T-cell (primary cell): ENCODE measurements around the gene GTSE1. TPM values are rescaled to one million over a fixed set of nuclear protein-coding genes. Genes with fewer than 3 reads are reported as not detected.

Experiments
- ATAC-seq, 4 experiments: fragments of 200-7000 bp in 3 of 4; fragments of 150-1000 bp in 1 of 4; cut with Tn5 transposase; replicated peaks in 1 of 4; 1 replicate in 3 of 4; 2 replicates in 1 of 4; pipeline ENCODE4 v1.10.0; 2021; ENCODE audit warnings: moderate library complexity in 3 of 4, mild to moderate bottlenecking in 2 of 4, moderate number of reproducible peaks in 1 of 4
- CTCF ChIA-PET, 2 donors: fragments of 300-600 bp; sonication (Branson Sonifier 250); formaldehyde crosslinking; loops; one replicate each; lab custom pipeline; 2022; ENCODE audit warnings: antibody characterized with exemption in 2 of 2; lab: Charles Lee
- POLR2A ChIA-PET, 2 donors: fragments of 300-600 bp; sonication (Branson Sonifier 250); formaldehyde crosslinking; loops; one replicate each; lab custom pipeline; 2022; ENCODE audit warnings: antibody characterized with exemption in 2 of 2; lab: Charles Lee
- DNase-seq, 35 experiments: peaks; one replicate each; pipeline versions ENCODE4 v3.0.0 to v3.0.0-alpha.2; 2013 to 2023
- H3K27ac ChIP-seq: one replicate; pipeline ENCODE4 v1.5.1; 2013; ENCODE audit warnings: low read length
- H3K27me3 ChIP-seq, 2 experiments: replicated peaks in 1 of 2; 1 replicate in 1 of 2; 2 replicates in 1 of 2; pipeline versions ENCODE4 v1.6.1 to v1.7.0; 2013; ENCODE audit warnings: low read length in 1 of 2, mixed read lengths in 1 of 2; ENCODE audit not compliant: control insufficient read depth in 2 of 2, insufficient read depth in 2 of 2; ENCODE audit errors: extremely low read depth in 1 of 2
- H3K36me3 ChIP-seq, 2 donors: 1 replicate in 1 of 2; 2 replicates in 1 of 2; pipeline versions ENCODE4 v1.6.1 to v1.7.0; 2013; ENCODE audit warnings: low read length in 1 of 2; ENCODE audit not compliant: control insufficient read depth in 2 of 2, insufficient read depth in 1 of 2; ENCODE audit errors: extremely low read depth in 1 of 2
- H3K4me1 ChIP-seq, 2 experiments: 1 replicate in 1 of 2; 2 replicates in 1 of 2; pipeline versions ENCODE4 v1.6.1 to v1.7.0; 2013; ENCODE audit warnings: low read length in 2 of 2, mixed read lengths in 1 of 2; ENCODE audit not compliant: insufficient read depth in 2 of 2, control insufficient read depth in 1 of 2; ENCODE audit errors: extremely low read depth in 1 of 2
- H3K4me3 ChIP-seq, 2 donors: 1 replicate in 1 of 2; 2 replicates in 1 of 2; pipeline versions ENCODE4 v1.5.1 to v1.7.0; 2013; ENCODE audit warnings: mild to moderate bottlenecking in 2 of 2, low read length in 1 of 2, moderate library complexity in 1 of 2; ENCODE audit not compliant: control insufficient read depth in 1 of 2; ENCODE audit errors: extremely low read depth in 1 of 2
- H3K9me3 ChIP-seq: 2 replicates; pipeline ENCODE4 v1.7.0; 2013
- H3K27ac Mint-ChIP-seq, 2 donors: one replicate each; pipeline ENCODE4 v1.8.0; 2020 to 2021; ENCODE audit warnings: mild to moderate bottlenecking in 2 of 2, mixed read lengths in 2 of 2
- H3K27me3 Mint-ChIP-seq, 2 donors: one replicate each; pipeline ENCODE4 v1.8.0; 2021 to 2022; ENCODE audit warnings: mixed read lengths in 2 of 2
- H3K36me3 Mint-ChIP-seq: one replicate; pipeline ENCODE4 v1.8.0; 2021; ENCODE audit warnings: mixed read lengths
- H3K4me1 Mint-ChIP-seq, 3 donors: one replicate each; pipeline ENCODE4 v1.8.0; 2020 to 2022; ENCODE audit warnings: mixed read lengths in 3 of 3, mild to moderate bottlenecking in 1 of 3
- H3K4me3 Mint-ChIP-seq, 3 donors: one replicate each; pipeline ENCODE4 v1.8.0; 2020 to 2022; ENCODE audit warnings: mild to moderate bottlenecking in 3 of 3, mixed read lengths in 3 of 3, moderate library complexity in 3 of 3
- H3K9me3 Mint-ChIP-seq, 3 donors: one replicate each; pipeline ENCODE4 v1.8.0; 2020 to 2022; ENCODE audit warnings: mixed read lengths in 3 of 3
- WGBS: methylation state at CpG from one replicate; pipeline ENCODE4 v1.1.5; 2013; ENCODE audit warnings: missing lambda C conversion rate; ENCODE audit not compliant: insufficient coverage; 5-methylcytosine and 5-hydroxymethylcytosine counted together
- total RNA-seq, 35 experiments: library from RNA in 6 of 35; stranded (reverse) in 6 of 35; fragments of 120-200 nt in 1 of 35; gene quantifications; one replicate each; pipeline versions ENCODE4 v1.2.1 to v1.2.4 and lab custom pipeline; 2013 to 2026

The GTSE1 gene
- total RNA-seq, 5 donors from 2014 or later (not counting 1 experiment from before 2014, with no cell fraction given) = 0.44 to 1.3 (median 0.61) TPM

GRCh38 chr22:46359362-46359761 lies 62.7 kb downstream of the GTSE1 start:
- POLR2A ChIA-PET = no interaction called here
- Histone ChIP-seq H3K27me3 (peaks cover 0 to 18% of the 10 kb centered on the region in 2 experiments), H3K36me3 (peaks cover 11 to 38% of the 10 kb centered on the region in 2 donors), H3K27ac (no peak overlapping the region), H3K4me3 (no peak overlapping the region), H3K4me1 (peaks cover 0 to 4% of the 10 kb centered on the region in 2 experiments), H3K9me3 (no peaks in the 10 kb centered on the region)
- ATAC-seq (no peak), DNase-seq (no peak)
- Mint-ChIP-seq H3K27ac (no peak overlapping the region), H3K36me3 (peaks cover 18% of the 10 kb centered on the region), H3K27me3 (peaks cover 0 to 1% of the 10 kb centered on the region in 2 donors), H3K9me3 (peaks cover 3 to 6% (median 4%) of the 10 kb centered on the region in 3 donors), H3K4me1 (peaks cover 0 to 2% (median 2%) of the 10 kb centered on the region in 3 donors), H3K4me3 (no peak overlapping the region)
- CTCF ChIA-PET = no interaction called here
- WGBS = 90% methylated on average over 12 of the region's 14 CpGs

- H3K27ac Mint-ChIP-seq = no peak overlapping the region
- WGBS = 85% methylated on average over 4 of the region's 5 CpGs
- H3K4me3 Mint-ChIP-seq = no peak overlapping the region
- no peak for DNase-seq
- Histone ChIP-seq H3K4me1 (peaks cover 0 to 4% of the 10 kb centered on the region in 2 experiments), H3K4me3 (no peak overlapping the region), H3K27ac (no peak overlapping the region), H3K9me3 (no peaks in the 10 kb centered on the region), H3K27me3 (peaks cover 0 to 25% of the 10 kb centered on the region in 2 experiments), H3K36me3 (peaks cover 14 to 30% of the 10 kb centered on the region in 2 donors)
- peaks cover 3 to 6% (median 4%) of the 10 kb centered on the region in 3 donors for H3K9me3 Mint-ChIP-seq
- no peak for ATAC-seq
- peaks cover 18% of the 10 kb centered on the region for H3K36me3 Mint-ChIP-seq
- CTCF ChIA-PET = no interaction called here
- H3K4me1 Mint-ChIP-seq = peaks cover 0 to 2% (median 2%) of the 10 kb centered on the region in 3 donors
- peaks cover 0 to 1% of the 10 kb centered on the region in 2 donors for H3K27me3 Mint-ChIP-seq
- POLR2A ChIA-PET = no interaction called here
These were observed 63.4 kb downstream of the GTSE1 start for GRCh38 chr22:46360097-46360496.

GRCh38 chr22:46360891-46361290 lies 64.2 kb downstream of the GTSE1 start:
- Mint-ChIP-seq H3K36me3 (peaks cover 13% of the 10 kb centered on the region), H3K4me1 (peaks cover 0 to 2% (median 2%) of the 10 kb centered on the region in 3 donors), H3K27me3 (peaks cover 0 to 1% of the 10 kb centered on the region in 2 donors), H3K9me3 (peaks cover 3 to 6% (median 4%) of the 10 kb centered on the region in 3 donors), H3K4me3 (no peak overlapping the region), H3K27ac (no peak overlapping the region)
- ChIA-PET CTCF (no interaction called here), POLR2A (no interaction called here)
- H3K4me1 ChIP-seq = peaks cover 0 to 4% of the 10 kb centered on the region in 2 experiments
- ATAC-seq = no peak
- H3K27ac ChIP-seq = no peak overlapping the region
- H3K27me3 ChIP-seq = peaks cover 0 to 29% of the 10 kb centered on the region in 2 experiments
- DNase-seq = no peak
- 100% methylated on average over 1 of the region's 10 CpGs for WGBS
- H3K4me3 ChIP-seq = no peak overlapping the region
- peaks cover 14 to 24% of the 10 kb centered on the region in 2 donors for H3K36me3 ChIP-seq
- no peaks in the 10 kb centered on the region for H3K9me3 ChIP-seq

- no peak for DNase-seq
- H3K36me3 ChIP-seq = peaks cover 5 to 15% of the 10 kb centered on the region in 2 donors
- POLR2A ChIA-PET = interaction anchor here in 1 of 2 donors (0.6 kb wide), 1 partner anchor 1215 kb away, joined by 3 read pairs; no protein-coding TSS in a partner anchor
- no peak overlapping the region for H3K27ac ChIP-seq
- H3K4me3 ChIP-seq = no peak overlapping the region
- Mint-ChIP-seq H3K36me3 (peaks cover 13% of the 10 kb centered on the region), H3K4me3 (no peak overlapping the region), H3K4me1 (peaks cover 0 to 2% (median 2%) of the 10 kb centered on the region in 3 donors), H3K27me3 (peaks cover 0 to 1% of the 10 kb centered on the region in 2 donors), H3K27ac (no peak overlapping the region), H3K9me3 (peaks cover 3 to 6% (median 4%) of the 10 kb centered on the region in 3 donors)
- no peak for ATAC-seq
- H3K27me3 ChIP-seq = peaks cover 0 to 36% of the 10 kb centered on the region in 2 experiments
- CTCF ChIA-PET = no interaction called here
- no peaks in the 10 kb centered on the region for H3K9me3 ChIP-seq
- WGBS = 90% methylated on average over 6 of the region's 11 CpGs
- peaks cover 0 to 11% of the 10 kb centered on the region in 2 experiments for H3K4me1 ChIP-seq
These were observed 65.1 kb downstream of the GTSE1 start for GRCh38 chr22:46361826-46362202.

GRCh38 chr22:46362203-46362933 lies 65.7 kb downstream of the GTSE1 start:
- Histone ChIP-seq H3K9me3 (no peaks in the 10 kb centered on the region), H3K4me1 (peaks cover 0 to 17% of the 10 kb centered on the region in 2 experiments), H3K27ac (no peak overlapping the region), H3K27me3 (peaks cover 0 to 42% of the 10 kb centered on the region in 2 experiments), H3K36me3 (peaks cover 5 to 10% of the 10 kb centered on the region in 2 donors), H3K4me3 (no peak overlapping the region)
- POLR2A ChIA-PET = interaction anchor here in 1 of 2 donors (0.6 kb wide), 1 partner anchor 1216 kb away, joined by 3 read pairs; no protein-coding TSS in a partner anchor
- H3K27me3 Mint-ChIP-seq = peaks cover 0 to 1% of the 10 kb centered on the region in 2 donors
- peaks cover 11% of the 10 kb centered on the region for H3K36me3 Mint-ChIP-seq
- H3K4me1 Mint-ChIP-seq = peaks cover 0 to 2% (median 2%) of the 10 kb centered on the region in 3 donors
- no peak overlapping the region for H3K4me3 Mint-ChIP-seq
- CTCF ChIA-PET = no interaction called here
- WGBS = 67% methylated on average over 20 of the region's 25 CpGs
- peaks cover 3 to 6% (median 4%) of the 10 kb centered on the region in 3 donors for H3K9me3 Mint-ChIP-seq
- H3K27ac Mint-ChIP-seq = no peak overlapping the region
- DNase-seq = no peak
- ATAC-seq = no peak

GRCh38 chr22:46362934-46363515 lies 66.4 kb downstream of the GTSE1 start:
- peaks cover 9% of the 10 kb centered on the region for H3K36me3 Mint-ChIP-seq
- no peak overlapping the region for H3K4me3 Mint-ChIP-seq
- H3K4me3 ChIP-seq = no peak overlapping the region
- H3K9me3 ChIP-seq = no peaks in the 10 kb centered on the region
- no peak for ATAC-seq
- CTCF ChIA-PET = no interaction called here
- peaks cover 0 to 24% of the 10 kb centered on the region in 2 experiments for H3K4me1 ChIP-seq
- no peak for DNase-seq
- POLR2A ChIA-PET = no interaction called here
- no peak overlapping the region for H3K27ac Mint-ChIP-seq
- H3K4me1 Mint-ChIP-seq = peaks cover 4 to 6% (median 4%) of the 10 kb centered on the region in 3 donors
- 88% methylated on average over 10 of the region's 15 CpGs for WGBS
- peaks cover 5 to 6% of the 10 kb centered on the region in 2 donors for H3K36me3 ChIP-seq
- H3K9me3 Mint-ChIP-seq = peaks cover 3 to 6% (median 4%) of the 10 kb centered on the region in 3 donors
- H3K27me3 Mint-ChIP-seq = peaks cover 0 to 5% of the 10 kb centered on the region in 2 donors
- no peak overlapping the region for H3K27ac ChIP-seq
- H3K27me3 ChIP-seq = peaks cover 0 to 48% of the 10 kb centered on the region in 2 experiments
